GM18498 (cell line): ENCODE measurements around the gene EFR3B.
"Not testable (repeated sequence)": the region's sequence is repeated elsewhere in the genome, so short reads cannot be mapped to it uniquely, and the experiment has no call there.

ENCODE experiments used
- ATAC-seq: cut with Tn5 transposase; IDR thresholded peaks from one replicate; pipeline ENCODE4 v1.9.1; 2021; ENCODE audit warnings: mild to moderate bottlenecking, moderate library complexity; ENCODE audit not compliant: unreplicated experiment

Gene EFR3B, protein sequence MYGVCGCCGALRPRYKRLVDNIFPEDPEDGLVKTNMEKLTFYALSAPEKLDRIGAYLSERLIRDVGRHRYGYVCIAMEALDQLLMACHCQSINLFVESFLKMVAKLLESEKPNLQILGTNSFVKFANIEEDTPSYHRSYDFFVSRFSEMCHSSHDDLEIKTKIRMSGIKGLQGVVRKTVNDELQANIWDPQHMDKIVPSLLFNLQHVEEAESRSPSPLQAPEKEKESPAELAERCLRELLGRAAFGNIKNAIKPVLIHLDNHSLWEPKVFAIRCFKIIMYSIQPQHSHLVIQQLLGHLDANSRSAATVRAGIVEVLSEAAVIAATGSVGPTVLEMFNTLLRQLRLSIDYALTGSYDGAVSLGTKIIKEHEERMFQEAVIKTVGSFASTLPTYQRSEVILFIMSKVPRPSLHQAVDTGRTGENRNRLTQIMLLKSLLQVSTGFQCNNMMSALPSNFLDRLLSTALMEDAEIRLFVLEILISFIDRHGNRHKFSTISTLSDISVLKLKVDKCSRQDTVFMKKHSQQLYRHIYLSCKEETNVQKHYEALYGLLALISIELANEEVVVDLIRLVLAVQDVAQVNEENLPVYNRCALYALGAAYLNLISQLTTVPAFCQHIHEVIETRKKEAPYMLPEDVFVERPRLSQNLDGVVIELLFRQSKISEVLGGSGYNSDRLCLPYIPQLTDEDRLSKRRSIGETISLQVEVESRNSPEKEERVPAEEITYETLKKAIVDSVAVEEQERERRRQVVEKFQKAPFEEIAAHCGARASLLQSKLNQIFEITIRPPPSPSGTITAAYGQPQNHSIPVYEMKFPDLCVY

GRCh38 chr2:25041928-25042320 is at the start of gene EFR3B:
Gene EFR3B (plus strand): TSS chr2:25042076. CDS start chr2:25042313, 237 bp downstream.
- peak; percentile 97 for ATAC-seq

DNA sequence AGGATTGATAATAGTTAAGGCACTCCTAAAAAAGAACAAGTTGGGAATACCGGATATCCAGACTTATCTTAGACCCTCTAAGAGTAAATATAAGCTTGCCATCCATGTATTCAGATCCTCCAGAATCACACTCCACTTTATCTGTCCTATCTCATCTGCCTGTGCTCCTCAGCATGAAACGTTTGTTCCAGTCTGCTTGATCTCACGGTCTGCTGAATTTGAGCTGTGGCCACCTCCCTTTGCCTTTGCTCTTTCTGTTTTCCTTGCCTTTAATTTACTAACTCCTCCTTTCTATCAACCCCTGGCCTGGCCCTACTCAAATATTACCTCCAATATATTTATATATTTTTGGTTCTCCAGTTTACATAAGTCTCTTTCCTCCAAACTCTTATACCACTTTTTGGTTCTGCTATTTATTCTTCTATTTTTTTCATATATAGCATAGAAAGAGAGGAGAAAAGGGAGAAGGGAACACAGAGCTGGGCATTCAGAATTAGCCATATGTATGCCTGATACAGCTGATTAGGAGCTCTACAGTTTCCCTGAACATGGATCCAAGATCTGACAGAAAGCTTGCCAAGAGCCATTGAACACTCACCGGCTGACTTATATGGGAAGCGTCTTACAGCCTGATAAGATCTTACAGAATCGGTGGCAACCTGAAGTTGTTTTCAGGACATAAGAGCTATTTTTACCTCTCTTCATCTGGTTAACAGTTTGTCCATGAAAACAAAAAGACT is 48.3 kb upstream of the EFR3B start:
- no peak for ATAC-seq

DNA sequence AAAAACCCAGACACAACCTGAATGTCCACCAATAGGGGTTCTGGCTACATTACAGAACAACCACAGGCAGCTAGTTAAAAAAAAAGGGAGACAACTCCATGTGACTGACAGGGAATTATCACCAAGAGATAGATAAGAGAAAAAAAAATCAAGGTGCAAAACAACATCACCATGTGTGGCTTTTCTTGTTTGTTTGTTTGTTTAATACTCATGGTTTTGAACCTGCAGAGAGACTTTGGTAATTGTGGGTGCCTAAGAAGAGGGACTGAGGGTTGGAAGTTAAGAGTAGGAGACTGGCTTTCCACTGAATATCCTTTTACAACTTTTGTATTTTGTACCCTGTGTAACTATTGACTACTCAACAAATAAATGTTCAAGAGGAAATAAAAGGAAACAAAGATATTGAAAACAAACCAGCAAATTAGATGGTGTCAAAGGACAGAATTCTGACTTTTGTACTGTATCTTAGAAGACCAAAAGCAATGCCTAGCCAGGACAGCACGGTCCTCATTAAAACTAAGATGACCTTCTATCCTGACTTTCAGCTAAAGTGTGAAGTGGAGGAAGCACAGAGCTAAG is 47.6 kb upstream of the EFR3B start:
- no peak for ATAC-seq

- not testable (repeated sequence) for ATAC-seq
These were observed 42.8 kb upstream of the EFR3B start for GRCh38 chr2:24999097-24999496.

DNA sequence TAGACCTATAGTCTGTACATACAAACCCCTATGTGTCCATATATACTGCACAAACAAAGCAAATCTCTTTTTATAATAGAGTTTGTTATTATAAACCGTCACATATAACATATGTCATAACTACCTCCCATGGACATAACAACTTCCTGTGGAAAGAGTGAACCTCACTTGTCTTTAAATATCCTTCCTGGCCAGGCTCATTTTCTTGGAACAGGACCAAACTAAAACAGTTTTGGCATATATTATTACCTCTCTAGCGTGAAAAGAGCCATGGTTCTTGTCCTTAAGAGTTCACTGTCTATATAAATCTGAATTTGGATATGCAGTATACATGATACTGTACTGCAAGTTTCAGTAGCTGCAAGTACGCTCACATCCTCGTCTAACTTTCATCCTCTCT is 41.8 kb upstream of the EFR3B start:
- ATAC-seq, result no peak

DNA sequence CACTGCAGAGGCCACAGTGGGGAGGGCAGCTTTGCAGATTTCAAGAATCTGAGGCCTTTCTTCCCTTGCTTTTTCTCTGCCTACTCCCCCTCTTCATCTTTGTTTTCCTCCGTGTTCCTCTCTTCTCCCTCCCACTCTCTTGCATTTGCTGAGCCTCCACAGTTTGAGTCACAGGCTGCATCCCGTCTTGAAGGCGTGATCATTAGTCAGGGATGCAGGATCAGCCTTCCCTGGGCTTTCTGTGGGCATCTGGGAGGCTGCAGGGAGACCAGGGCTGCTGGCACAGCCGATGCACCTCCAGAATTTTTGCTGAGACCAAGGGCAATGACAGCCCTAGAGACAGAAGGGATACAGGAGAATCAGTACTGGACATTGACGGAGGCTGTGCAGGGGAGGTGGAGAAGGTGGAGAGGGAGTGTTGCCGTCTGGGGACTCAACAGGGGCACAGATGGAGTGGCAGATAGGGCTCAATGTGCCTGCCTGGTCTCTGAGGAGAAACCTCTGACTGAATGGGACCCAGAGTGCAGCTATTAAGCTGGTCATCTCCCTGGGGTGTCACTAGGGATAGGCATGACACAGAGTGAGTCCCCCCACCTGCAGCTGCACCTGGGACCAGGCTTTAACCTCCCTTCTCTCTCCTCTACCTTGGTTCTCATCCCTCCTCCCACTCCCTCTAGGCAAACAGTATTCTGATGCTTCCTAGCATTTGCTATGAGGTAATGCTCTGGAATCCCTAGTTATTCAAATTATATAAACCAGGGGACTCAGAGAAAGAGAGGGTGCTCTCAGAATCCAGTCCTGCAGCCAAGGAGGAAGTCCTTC is 41.2 kb upstream of the EFR3B start:
- ATAC-seq, result no peak

GRCh38 chr2:25001325-25001637 is 40.6 kb upstream of the EFR3B start:
- no peak for ATAC-seq

DNA sequence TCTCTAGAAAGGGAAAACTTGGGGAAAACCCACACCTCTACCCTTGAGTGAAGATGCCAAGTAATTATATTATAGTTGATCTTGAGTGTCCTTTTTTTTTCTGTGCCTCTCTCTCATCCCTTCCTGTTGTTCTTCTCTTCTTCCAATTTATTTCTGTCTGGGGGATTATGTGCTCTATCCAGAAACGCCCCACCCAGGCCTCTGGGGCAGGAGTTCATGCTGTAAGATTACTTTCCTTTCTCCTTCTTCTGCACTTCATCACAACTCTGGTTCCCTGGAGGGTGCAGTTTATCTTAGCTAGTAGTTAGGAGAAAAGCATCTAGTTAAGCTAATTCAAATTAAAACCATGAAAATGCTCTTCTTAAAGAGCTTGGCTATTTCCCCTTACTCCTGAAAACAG is 39.8 kb upstream of the EFR3B start:
- ATAC-seq, result no peak

DNA sequence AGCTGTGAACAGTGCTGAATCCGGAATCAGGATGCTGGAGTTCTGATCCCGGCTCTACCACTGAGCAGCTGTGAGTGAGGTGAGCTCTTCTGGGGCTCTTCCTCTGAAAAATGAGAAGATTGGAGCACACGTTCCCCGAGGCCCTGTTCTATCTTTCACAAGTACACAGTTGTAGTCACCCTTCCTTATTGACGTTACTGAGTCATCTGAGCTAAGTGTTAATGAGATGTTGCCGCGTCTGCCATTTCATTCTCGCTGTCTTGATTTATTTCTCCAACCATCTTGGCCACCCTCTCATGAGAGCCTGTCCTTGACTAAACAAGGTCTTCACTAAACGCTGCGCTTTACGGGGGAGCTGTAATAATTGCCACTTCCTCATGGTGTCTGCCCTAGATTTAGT is 31.9 kb upstream of the EFR3B start:
- no peak for ATAC-seq

DNA sequence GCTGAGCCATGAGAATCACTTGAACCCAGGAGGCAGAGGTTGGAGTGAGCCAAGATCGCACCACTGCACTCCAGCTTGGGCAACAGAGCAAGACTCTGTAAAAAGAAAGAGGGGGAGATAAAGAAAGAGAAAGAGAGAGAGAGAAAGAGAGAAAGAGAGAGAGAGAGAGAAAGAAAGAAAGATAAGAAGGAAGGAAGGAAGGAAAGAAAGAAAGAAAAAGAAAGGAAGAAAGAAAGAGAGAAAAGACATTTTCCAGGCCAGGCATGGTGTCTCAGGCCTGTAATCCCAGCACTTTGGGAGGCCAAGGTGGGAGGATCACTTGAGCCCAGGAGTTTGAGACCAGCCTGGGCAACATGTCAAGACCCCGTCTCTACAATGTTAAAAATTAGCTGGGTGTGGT is 30.5 kb upstream of the EFR3B start:
- ATAC-seq, result not testable (repeated sequence)

GRCh38 chr2:25014631-25015030 is 27.2 kb upstream of the EFR3B start:
- ATAC-seq, result no peak

DNA sequence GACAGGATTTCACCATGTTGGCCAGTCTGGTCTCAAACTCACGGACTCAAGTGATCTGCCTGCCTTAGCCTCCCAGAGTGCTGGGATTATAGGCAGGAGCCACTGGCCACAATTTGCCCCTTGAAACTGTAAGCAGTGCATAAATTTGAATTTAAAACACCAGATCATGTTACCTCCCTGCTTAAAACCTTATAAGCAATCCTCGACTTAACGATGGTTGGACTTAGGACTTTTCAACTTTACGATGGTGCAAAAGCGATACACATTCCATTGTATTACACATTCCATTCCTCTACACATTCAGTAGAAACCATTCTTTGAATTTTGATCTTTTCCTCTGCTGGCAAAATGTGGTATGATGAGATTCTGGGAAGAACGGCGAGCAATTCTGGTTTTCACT is 23.2 kb upstream of the EFR3B start:
- no peak for ATAC-seq

- no peak for ATAC-seq
These were observed 20.0 kb upstream of the EFR3B start for GRCh38 chr2:25021791-25022362.

- ATAC-seq, result no peak
These were observed 18.5 kb upstream of the EFR3B start for GRCh38 chr2:25023333-25023732.

GRCh38 chr2:25025229-25026007 is 16.5 kb upstream of the EFR3B start:
- ATAC-seq, result no peak

DNA sequence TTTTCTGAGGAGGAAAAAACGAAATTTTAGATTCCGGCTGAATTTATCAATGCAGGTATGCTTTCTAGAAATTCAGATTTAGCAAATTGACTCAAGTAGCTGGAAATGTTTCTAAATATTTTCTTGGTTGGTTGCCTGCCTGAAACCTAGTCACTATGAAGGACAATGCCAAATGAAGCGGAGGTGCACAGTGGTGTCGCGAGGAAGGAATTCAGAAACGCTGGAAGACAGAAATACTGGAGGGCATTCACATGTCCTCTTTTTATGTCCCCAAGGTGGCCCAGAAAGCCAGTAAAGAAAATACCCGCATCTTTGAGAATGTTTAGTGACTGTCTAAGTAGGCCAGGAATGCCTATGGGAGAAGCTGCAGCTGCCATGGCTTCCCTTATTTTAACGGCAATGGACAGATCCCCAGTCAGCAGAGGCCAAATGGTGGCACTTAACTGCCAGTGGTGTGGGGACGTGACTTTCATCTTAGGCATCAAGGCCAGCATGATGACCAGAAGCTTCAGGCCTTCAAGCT is 15.8 kb upstream of the EFR3B start:
- no peak for ATAC-seq

- ATAC-seq, result no peak
These were observed 12.7 kb upstream of the EFR3B start for GRCh38 chr2:25029183-25029554.

- ATAC-seq, result no peak
These were observed 11.2 kb upstream of the EFR3B start for GRCh38 chr2:25030702-25031101.

- ATAC-seq, result no peak
These were observed 9.8 kb upstream of the EFR3B start for GRCh38 chr2:25032094-25032493.
